ENCODE data around the gene GNG4. TPM values are rescaled to one million over a fixed set of nuclear protein-coding genes. Genes with fewer than 3 reads are reported as not detected.

GNG4 gene
- total and polyA plus RNA-seq, 2 experiments from 2014 or later: 4.8 to 11.8 TPM

DNA sequence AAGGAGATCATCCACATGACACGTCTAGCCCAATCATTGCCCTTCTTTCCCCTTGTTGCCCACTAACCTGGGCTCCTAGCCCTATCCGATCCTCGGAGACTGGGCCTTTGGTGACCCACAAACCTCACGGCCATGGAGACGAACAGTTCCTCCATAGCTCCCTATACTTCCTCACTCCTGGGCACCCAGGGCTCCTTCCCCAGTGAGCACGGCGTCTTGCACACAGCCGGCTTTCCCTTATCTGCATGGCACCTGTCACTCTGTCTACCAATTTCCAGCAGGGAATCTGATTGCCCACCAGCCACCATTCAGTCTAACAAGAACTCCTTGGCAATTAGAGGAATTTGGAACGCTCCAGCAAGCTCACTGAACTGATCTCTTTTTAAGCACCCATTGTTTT is 3.1 kb downstream of the GNG4 start:
- H2AFZ ChIP-seq: no peak overlapping the region
- H3K4me3 ChIP-seq: no peak overlapping the region
- H3K4me2 ChIP-seq: no peak overlapping the region
- H3K27ac ChIP-seq: no peak overlapping the region
- H3K4me1 ChIP-seq (ENCODE audit: insufficient read depth): peaks cover 13% of the 10 kb centered on the region
- no peaks in the 10 kb centered on the region for H3K9me2 ChIP-seq (replicated peaks; ENCODE audit: insufficient read depth)
- no peak for TF ChIP-seq EZH2phosphoT487 (IDR thresholded peaks at IDR 0.05; ENCODE audit: low read depth, severe bottlenecking, unreplicated experiment)
- TF ChIP-seq EZH2 (IDR thresholded peaks at IDR 0.05; ENCODE audit: borderline replicate concordance): no peak
- 87% methylated on average over 9 of the region's 9 CpGs for WGBS (ENCODE audit: low lambda C conversion rate, missing lambda C conversion rate)
- DNase-seq (ENCODE audit: low spot score): no peak
- peaks cover 23% of the 10 kb centered on the region for H3K27me3 ChIP-seq
- no peaks in the 10 kb centered on the region for H3K79me2 ChIP-seq
- H3K9me3 ChIP-seq (ENCODE audit: low read depth): no peaks in the 10 kb centered on the region
- H3K36me3 ChIP-seq (replicated peaks; ENCODE audit: insufficient read depth, low read depth): no peaks in the 10 kb centered on the region
- H4K20me1 ChIP-seq (ENCODE audit: insufficient read depth, poor library complexity, severe bottlenecking): no peaks in the 10 kb centered on the region

DNA sequence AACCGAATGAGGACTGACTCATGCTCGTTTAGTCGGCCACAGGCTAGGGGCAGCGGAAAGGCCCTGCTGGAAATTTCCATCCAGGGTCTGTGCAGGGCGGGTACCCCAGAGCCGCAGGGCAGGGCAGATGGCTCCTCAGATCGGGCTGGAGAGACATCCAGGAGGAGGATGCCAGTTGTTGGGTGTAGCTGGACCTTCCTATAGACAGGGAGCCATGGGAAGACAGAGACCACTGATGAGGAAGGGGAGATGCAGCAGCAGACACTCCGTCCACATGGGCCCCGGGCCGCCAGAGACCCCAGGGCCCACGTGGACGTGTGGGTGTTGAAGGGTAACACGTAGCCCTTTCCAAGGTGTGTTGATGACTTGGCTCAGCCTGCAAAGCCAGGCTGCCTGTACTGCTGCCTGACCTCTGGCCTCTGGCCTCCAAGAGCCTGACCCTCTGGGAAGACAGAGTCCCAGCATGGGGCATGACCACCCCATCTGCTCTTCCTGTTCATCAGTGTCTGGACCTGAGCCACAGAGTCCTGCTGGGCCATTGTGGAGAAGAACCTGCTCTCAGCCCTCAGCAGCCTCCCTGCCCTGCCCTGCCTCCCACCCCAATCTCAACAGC is 4.8 kb downstream of the GNG4 start:
- Histone ChIP-seq H3K79me2 (no peaks in the 10 kb centered on the region), H3K27me3 (peaks cover 17% of the 10 kb centered on the region), H3K36me3 (replicated peaks; ENCODE audit: insufficient read depth, low read depth) (no peaks in the 10 kb centered on the region), H4K20me1 (ENCODE audit: insufficient read depth, poor library complexity, severe bottlenecking) (no peaks in the 10 kb centered on the region), H3K9me3 (ENCODE audit: low read depth) (no peaks in the 10 kb centered on the region), H3K4me3 (no peak overlapping the region), H2AFZ (no peak overlapping the region), H3K9me2 (replicated peaks; ENCODE audit: insufficient read depth) (no peaks in the 10 kb centered on the region), H3K4me1 (ENCODE audit: insufficient read depth) (peaks cover 13% of the 10 kb centered on the region), H3K4me2 (no peak overlapping the region), H3K27ac (no peak overlapping the region)
- DNase-seq (ENCODE audit: low spot score): no peak
- TF ChIP-seq, protein P1, sequence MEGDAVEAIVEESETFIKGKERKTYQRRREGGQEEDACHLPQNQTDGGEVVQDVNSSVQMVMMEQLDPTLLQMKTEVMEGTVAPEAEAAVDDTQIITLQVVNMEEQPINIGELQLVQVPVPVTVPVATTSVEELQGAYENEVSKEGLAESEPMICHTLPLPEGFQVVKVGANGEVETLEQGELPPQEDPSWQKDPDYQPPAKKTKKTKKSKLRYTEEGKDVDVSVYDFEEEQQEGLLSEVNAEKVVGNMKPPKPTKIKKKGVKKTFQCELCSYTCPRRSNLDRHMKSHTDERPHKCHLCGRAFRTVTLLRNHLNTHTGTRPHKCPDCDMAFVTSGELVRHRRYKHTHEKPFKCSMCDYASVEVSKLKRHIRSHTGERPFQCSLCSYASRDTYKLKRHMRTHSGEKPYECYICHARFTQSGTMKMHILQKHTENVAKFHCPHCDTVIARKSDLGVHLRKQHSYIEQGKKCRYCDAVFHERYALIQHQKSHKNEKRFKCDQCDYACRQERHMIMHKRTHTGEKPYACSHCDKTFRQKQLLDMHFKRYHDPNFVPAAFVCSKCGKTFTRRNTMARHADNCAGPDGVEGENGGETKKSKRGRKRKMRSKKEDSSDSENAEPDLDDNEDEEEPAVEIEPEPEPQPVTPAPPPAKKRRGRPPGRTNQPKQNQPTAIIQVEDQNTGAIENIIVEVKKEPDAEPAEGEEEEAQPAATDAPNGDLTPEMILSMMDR (IDR thresholded peaks at IDR 0.05; ENCODE audit: poor library complexity): no peak
- TF ChIP-seq EZH2phosphoT487 (IDR thresholded peaks at IDR 0.05; ENCODE audit: low read depth, severe bottlenecking, unreplicated experiment) (no peak), EZH2 (IDR thresholded peaks at IDR 0.05; ENCODE audit: borderline replicate concordance) (no peak)
- WGBS (ENCODE audit: low lambda C conversion rate, missing lambda C conversion rate): 87% methylated on average over 13 of the region's 13 CpGs

DNA sequence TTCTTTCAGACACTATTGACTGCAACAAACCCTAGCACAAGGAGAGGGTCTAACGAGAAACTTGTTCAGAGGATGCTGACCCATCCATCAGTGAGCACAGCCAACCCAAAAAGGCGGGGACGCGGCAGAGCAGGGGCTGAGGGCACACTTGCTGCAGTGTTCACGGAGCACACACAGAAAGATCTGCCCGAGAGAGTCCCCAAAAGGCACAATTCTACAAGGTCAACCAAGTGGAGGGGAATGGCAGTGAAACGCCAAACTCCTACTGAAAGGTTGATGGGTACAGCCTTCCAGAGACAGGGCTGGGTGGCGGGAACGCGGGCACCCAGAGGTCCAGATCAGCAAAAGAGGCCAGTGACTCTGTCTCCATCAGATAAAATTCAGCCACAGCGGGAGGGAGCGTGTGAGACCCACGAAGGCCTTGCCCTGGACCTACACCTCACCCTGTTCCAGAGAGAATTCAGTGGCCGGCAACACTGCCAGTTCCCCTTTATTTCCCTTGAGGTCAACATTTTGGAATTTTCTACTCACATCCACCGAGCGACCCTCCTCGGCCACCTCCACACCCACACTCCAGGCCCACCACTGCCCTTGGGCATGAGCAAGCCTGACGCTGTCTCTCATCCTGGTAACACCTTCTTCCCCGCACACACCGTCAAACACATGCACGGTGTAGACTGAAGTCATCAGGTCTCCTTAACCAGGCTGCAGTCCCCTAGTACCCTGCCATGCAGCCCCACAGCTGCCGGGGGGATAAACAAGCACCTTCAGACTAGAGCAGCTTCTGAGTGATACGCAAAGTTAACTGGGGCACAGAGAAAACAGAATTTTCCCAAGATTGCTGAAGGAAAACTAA is 5.5 kb downstream of the GNG4 start:
- H3K9me3 ChIP-seq (ENCODE audit: low read depth): no peaks in the 10 kb centered on the region
- 91% methylated on average over 23 of the region's 23 CpGs for WGBS (ENCODE audit: low lambda C conversion rate, missing lambda C conversion rate)
- no peak overlapping the region for H3K4me2 ChIP-seq
- H3K79me2 ChIP-seq: no peaks in the 10 kb centered on the region
- DNase-seq (ENCODE audit: low spot score): no peak
- H3K4me1 ChIP-seq (ENCODE audit: insufficient read depth): peaks cover 11% of the 10 kb centered on the region
- no peaks in the 10 kb centered on the region for H3K9me2 ChIP-seq (replicated peaks; ENCODE audit: insufficient read depth)
- H2AFZ ChIP-seq: no peak overlapping the region
- no peaks in the 10 kb centered on the region for H3K36me3 ChIP-seq (replicated peaks; ENCODE audit: insufficient read depth, low read depth)
- no peaks in the 10 kb centered on the region for H4K20me1 ChIP-seq (ENCODE audit: insufficient read depth, poor library complexity, severe bottlenecking)
- no peak overlapping the region for H3K4me3 ChIP-seq
- peaks cover 17% of the 10 kb centered on the region for H3K27me3 ChIP-seq
- no peak for TF ChIP-seq EZH2 (IDR thresholded peaks at IDR 0.05; ENCODE audit: borderline replicate concordance)
- TF ChIP-seq, protein P1 (IDR thresholded peaks at IDR 0.05; ENCODE audit: poor library complexity): no peak
- no peak for TF ChIP-seq EZH2phosphoT487 (IDR thresholded peaks at IDR 0.05; ENCODE audit: low read depth, severe bottlenecking, unreplicated experiment)
- no peak overlapping the region for H3K27ac ChIP-seq

DNA sequence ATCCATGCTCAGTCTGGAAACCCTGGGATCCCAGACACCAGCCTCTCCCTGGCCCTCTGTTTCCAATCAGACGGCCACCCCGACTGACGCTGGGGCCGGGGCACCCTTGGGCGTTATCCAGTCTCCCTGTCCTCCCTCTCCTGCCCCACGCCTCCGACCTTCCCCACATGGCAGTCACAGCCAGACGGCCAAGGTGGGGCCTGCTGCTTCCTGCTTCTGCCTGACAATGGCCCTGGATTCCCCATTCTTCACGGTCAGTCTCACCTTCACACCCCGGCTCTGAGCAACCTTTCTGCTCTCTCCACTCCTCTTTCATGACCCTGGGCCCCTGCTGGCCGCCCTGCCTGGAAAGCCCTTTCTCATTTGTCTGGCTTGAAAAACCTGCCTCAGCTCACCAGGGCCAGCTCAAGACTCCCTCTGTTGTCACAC is 6.6 kb downstream of the GNG4 start:
- 49% methylated on average over 11 of the region's 11 CpGs for WGBS (ENCODE audit: low lambda C conversion rate, missing lambda C conversion rate)
- no peak for TF ChIP-seq EZH2phosphoT487 (IDR thresholded peaks at IDR 0.05; ENCODE audit: low read depth, severe bottlenecking, unreplicated experiment)
- TF ChIP-seq EZH2 (IDR thresholded peaks at IDR 0.05; ENCODE audit: borderline replicate concordance): no peak
- TF ChIP-seq, protein P1 (IDR thresholded peaks at IDR 0.05; ENCODE audit: poor library complexity): no peak
- peaks cover 13% of the 10 kb centered on the region for H3K27me3 ChIP-seq

More for the DNA sequence above, 6.6 kb downstream of the GNG4 start:
- DNase-seq (ENCODE audit: low spot score): no peak
- Histone ChIP-seq H3K36me3 (replicated peaks; ENCODE audit: insufficient read depth, low read depth) (no peaks in the 10 kb centered on the region), H4K20me1 (ENCODE audit: insufficient read depth, poor library complexity, severe bottlenecking) (no peaks in the 10 kb centered on the region), H3K27ac (no peak overlapping the region), H3K4me3 (no peak overlapping the region), H3K9me3 (ENCODE audit: low read depth) (no peaks in the 10 kb centered on the region), H2AFZ (no peak overlapping the region), H3K9me2 (replicated peaks; ENCODE audit: insufficient read depth) (no peaks in the 10 kb centered on the region), H3K79me2 (no peaks in the 10 kb centered on the region), H3K4me2 (no peak overlapping the region), H3K4me1 (ENCODE audit: insufficient read depth) (peaks cover 5% of the 10 kb centered on the region)
